ENCODE data around the gene MIA. TPM values are rescaled to one million over a fixed set of nuclear protein-coding genes. Genes with fewer than 3 reads are reported as not detected.

MIA gene
- total RNA-seq, 4 donors from 2014 or later, result 127 to 322 (median 209) TPM

DNA sequence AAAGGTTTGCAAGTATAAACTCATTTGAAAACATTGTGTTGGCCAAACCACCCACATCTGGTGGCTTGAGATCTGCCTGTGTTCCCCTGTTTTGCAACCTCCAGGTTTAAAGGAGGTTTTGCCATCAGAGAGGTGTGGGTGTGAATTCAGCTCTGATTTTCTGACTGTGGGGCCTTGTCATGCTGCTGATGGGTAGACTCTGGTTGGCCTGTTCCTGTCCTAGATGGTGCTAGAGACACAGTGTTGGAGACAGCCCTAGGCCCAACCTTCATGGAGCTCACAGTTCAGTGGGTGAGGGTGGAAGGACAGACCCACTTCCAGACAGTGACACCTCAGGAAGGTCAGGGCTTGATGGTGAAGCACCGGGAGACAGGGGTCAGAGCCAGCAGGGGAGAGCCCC, 10.2 kb downstream of the MIA start:
- H3K27me3 ChIP-seq, result no peaks in the 10 kb centered on the region
- TF ChIP-seq POLR2A (IDR thresholded peaks at IDR 0.05), result no peak
- no peak for TF ChIP-seq EP300 (IDR thresholded peaks at IDR 0.05)
- TF ChIP-seq, protein P1, sequence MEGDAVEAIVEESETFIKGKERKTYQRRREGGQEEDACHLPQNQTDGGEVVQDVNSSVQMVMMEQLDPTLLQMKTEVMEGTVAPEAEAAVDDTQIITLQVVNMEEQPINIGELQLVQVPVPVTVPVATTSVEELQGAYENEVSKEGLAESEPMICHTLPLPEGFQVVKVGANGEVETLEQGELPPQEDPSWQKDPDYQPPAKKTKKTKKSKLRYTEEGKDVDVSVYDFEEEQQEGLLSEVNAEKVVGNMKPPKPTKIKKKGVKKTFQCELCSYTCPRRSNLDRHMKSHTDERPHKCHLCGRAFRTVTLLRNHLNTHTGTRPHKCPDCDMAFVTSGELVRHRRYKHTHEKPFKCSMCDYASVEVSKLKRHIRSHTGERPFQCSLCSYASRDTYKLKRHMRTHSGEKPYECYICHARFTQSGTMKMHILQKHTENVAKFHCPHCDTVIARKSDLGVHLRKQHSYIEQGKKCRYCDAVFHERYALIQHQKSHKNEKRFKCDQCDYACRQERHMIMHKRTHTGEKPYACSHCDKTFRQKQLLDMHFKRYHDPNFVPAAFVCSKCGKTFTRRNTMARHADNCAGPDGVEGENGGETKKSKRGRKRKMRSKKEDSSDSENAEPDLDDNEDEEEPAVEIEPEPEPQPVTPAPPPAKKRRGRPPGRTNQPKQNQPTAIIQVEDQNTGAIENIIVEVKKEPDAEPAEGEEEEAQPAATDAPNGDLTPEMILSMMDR (IDR thresholded peaks at IDR 0.05), result no peak
- peaks cover 0 to 81% (median 6%) of the 10 kb centered on the region in 3 donors for H3K36me3 ChIP-seq
- H3K4me1 ChIP-seq, result no peaks in the 10 kb centered on the region
- no peaks in the 10 kb centered on the region for H3K9me3 ChIP-seq
- no peak for DNase-seq (ENCODE audit: low spot score in 2 of 2)
- no peak overlapping the region for H3K4me3 ChIP-seq
- H3K27ac ChIP-seq, result no peak overlapping the region
- WGBS, 2 donors, result 54 to 62% methylated on average over 1 of the region's 1 CpG

DNA sequence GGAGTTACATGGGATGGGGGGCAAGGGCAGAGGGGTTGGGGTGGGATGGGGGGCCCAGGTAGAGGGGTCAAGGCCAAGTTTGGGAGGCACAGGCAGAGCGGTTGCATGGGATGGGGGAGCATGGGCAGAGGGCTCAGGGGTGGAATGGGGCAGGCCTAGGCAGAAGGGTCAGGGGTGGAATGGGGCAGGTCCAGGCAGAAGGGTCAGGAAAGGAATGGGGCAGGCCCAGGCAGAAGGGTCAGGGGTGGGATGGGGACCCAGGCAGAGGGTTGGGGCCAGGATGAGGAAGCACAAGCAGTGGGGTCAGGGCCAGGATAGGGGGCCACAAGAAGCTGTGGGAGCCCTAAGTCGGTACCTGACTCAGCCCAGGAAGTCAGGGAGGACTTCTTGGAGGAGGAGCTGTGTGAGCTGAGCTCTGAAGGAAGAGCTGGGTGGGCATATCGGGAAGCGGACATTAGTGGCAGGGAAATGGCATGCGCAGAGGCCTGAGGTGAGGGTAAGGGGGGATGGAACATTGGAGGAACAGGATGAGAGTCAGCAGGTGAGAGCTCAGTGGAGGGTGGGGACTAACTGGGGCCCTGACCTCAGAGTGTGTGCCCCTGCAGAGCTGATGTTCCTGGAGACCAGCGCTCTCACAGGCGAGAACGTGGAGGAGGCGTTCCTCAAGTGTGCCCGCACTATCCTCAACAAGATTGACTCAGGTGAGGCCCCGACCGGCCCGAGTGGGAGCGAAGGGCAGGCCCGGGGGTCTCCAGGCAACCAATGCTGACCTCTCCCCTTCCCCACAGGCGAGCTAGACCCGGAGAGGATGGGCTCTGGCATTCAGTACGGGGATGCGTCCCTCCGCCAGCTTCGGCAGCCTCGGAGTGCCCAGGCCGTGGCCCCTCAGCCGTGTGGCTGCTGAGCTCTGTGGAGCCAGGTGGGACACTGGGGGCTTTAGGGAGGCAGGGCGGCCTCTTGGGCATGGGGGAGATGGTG, 11.0 kb downstream of the MIA start:
- no peaks in the 10 kb centered on the region for H3K9me3 ChIP-seq
- H3K27me3 ChIP-seq, result no peaks in the 10 kb centered on the region
- no peaks in the 10 kb centered on the region for H3K4me1 ChIP-seq
- no peak overlapping the region for H3K27ac ChIP-seq
- WGBS, 2 donors, result 91% methylated on average over 25 of the region's 25 CpGs
- no peak overlapping the region for H3K4me3 ChIP-seq
- TF ChIP-seq POLR2A (IDR thresholded peaks at IDR 0.05), result no peak
- TF ChIP-seq EP300 (IDR thresholded peaks at IDR 0.05), result no peak
- TF ChIP-seq, protein P1 (IDR thresholded peaks at IDR 0.05), result no peak
- DNase-seq (ENCODE audit: low spot score in 2 of 2), result no peak
- H3K36me3 ChIP-seq, result peaks cover 0 to 85% (median 6%) of the 10 kb centered on the region in 3 donors

DNA sequence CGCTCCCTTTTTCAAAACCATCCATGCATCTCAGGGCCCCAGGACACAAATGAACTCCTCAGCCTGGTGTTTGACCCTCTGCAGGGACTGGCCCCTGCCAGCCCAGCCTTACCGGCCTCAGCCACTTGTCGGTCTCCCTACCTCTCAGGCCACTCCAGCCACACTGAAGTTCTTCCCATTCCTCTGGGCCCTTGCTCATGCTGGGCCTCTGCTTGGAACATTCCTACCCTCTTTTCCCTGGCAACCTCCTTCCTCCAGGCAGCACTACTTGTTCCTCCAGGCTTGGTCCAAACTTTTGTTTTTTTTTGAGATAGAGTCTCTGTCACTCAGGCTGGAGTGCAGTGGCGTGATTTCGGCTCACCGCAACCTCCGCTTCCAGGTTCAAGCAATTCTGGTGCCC, 16.0 kb downstream of the MIA start:
- Histone ChIP-seq H3K27ac (peak overlapping the region in 2 of 4 donors; percentile 0 to 23), H3K36me3 (peaks cover 0 to 62% (median 4%) of the 10 kb centered on the region in 3 donors), H3K9me3 (no peaks in the 10 kb centered on the region), H3K27me3 (no peaks in the 10 kb centered on the region), H3K4me1 (peaks cover 0 to 14% (median 4%) of the 10 kb centered on the region in 4 donors), H3K4me3 (no peak overlapping the region)
- WGBS, 2 donors, result 75 to 78% methylated on average over 7 of the region's 7 CpGs
- TF ChIP-seq POLR2A (IDR thresholded peaks at IDR 0.05) (no peak), EP300 (IDR thresholded peaks at IDR 0.05) (no peak)
- TF ChIP-seq, protein P1 (IDR thresholded peaks at IDR 0.05), result no peak
- DNase-seq (ENCODE audit: low spot score in 2 of 2), result no peak

DNA sequence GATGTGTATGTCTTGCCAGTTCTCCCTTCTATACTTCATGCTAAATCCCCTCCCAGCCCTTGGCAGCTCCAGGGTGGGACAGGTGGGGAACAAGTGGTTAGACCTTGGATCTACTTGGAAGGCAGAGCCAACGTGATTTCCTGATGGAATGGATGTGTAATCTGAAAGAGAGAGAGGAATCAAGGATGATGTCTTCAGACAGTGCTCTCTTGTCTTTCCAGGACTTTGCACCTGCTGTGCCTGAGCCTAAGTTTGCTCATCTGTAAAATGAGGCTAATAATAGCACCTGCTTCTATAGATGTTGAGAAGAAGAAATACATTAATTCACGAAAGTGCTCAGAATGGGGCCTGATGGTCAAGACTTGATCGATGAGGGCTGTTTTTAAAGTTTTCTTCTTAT, 16.7 kb downstream of the MIA start:
- Histone ChIP-seq H3K9me3 (no peaks in the 10 kb centered on the region), H3K36me3 (peaks cover 0 to 62% (median 0%) of the 10 kb centered on the region in 3 donors), H3K27me3 (no peaks in the 10 kb centered on the region), H3K4me1 (peaks cover 0 to 14% (median 4%) of the 10 kb centered on the region in 4 donors), H3K4me3 (no peak overlapping the region), H3K27ac (peak overlapping the region in 3 of 4 donors; percentile 23 to 55 (median 46))
- no peak for TF ChIP-seq POLR2A (IDR thresholded peaks at IDR 0.05)
- TF ChIP-seq, protein P1 (IDR thresholded peaks at IDR 0.05), result no peak
- TF ChIP-seq EP300 (IDR thresholded peaks at IDR 0.05), result no peak
- 80 to 95% methylated on average over 3 of the region's 3 CpGs for WGBS, 2 donors
- DNase-seq (ENCODE audit: low spot score in 2 of 2), result no peak

All from tibial nerve (tissue), 4 donors.